Germinal center (tissue), 1 donor: ENCODE results near the gene PSME1.
A peak's percentile ranks its signal among the peaks of the same experiment; 100 is the strongest.

Experiments
- DNase-seq: peaks from one replicate; pipeline ENCODE4 v3.0.0; 2012; ENCODE audit warnings: mixed read lengths, low spot score

PSME1 gene

GRCh38 chr14:24130380-24130716, 5.6 kb upstream of the PSME1 start, which contains the start of gene FITM1:
FITM1 (plus strand) TSS chr14:24130659; CDS start chr14:24131564, 905 bp downstream.
- DNase-seq, result no peak

- DNase-seq, result no peak
Measured at GRCh38 chr14:24130717-24131548, 5.1 kb upstream of the PSME1 start.

- no peak for DNase-seq
Measured at GRCh38 chr14:24131549-24131966, 4.4 kb upstream of the PSME1 start.

DNA sequence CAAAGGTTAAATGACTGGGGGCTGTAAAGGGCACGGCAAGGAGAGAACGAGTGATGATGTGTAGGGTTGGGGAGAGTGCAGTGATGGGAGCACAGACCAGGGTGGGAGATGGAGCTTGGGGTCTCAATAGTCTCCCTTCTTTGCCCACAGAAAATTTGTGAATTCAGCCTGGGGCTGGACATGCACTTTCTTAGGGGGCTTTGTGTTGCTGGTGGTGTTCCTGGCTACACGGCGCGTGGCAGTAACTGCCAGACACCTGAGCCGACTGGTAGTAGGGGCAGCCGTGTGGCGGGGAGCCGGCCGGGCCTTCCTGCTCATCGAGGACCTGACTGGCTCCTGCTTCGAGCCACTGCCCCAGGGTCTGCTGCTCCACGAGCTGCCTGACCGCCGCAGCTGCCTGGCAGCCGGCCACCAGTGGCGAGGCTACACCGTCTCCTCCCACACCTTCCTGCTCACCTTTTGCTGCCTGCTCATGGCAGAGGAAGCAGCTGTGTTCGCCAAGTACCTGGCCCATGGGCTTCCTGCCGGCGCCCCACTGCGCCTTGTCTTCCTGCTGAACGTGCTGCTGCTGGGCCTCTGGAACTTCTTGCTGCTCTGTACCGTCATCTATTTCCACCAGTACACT, 3.8 kb upstream of the PSME1 start:
- no peak for DNase-seq

GRCh38 chr14:24132976-24133375, 3.0 kb upstream of the PSME1 start:
- no peak for DNase-seq

DNA sequence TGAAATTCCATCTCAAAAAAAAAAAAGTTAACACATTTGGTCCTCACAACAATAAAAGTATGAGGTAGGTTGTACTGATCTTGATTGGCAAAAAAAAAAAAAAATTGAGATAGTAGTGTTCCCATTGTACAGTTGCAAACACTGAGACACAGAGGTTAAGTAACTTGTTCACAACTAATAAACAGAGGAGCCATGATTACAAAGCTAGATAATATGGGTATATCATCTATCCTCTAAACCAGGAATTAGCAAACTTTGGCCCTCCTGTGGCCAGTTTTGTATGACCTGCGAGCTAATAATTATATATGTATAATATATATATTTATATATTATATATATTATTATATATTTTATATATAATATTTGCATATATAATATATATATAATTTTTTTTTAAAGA, 2.3 kb upstream of the PSME1 start:
- no peak for DNase-seq

DNA sequence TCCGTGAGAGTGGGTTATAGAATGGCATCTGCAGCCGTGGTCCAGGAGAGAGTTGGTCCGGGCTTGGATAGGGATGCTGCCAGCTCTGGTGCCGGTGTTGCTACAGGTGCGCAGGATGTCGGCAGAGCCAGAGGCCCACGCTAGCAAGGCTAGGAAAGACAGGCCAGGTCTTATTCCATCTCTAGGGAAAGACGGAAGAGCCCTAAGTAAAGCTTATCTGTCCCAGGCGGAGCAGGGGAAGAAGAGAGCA, 485 bp upstream of the PSME1 start:
- no peak for DNase-seq

DNA sequence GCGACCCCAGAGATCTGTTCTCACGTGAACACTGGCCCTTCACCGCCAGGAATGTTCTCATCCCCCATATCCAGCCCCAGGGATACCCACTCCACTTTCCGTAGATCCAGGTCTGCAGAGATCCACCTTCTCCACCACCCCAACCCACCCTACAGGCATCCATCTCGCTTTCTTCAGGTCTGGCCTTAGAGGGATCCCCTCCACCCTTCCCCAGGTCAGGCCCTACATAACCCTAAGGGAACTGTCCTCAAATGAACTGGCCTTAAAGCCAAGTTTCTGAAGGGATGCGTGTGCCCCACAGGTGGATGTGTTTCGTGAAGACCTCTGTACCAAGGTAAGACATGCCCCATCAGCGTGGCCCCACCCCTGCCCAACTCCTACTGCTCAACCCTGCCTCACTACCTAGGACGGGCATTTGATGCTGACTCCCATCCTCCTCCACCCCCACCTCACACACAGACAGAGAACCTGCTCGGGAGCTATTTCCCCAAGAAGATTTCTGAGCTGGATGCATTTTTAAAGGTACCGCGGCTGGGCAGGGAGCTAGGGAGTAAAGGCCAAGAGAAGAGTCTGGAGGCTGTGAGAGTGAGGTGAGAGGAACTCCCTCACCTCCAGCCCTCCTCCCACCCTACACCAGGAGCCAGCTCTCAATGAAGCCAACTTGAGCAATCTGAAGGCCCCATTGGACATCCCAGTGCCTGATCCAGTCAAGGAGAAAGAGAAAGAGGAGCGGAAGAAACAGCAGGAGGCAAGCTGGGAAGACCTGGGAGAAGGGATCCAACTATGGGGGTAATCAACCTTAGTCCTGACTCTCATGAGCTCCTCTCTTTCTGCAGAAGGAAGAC, 912 bp downstream of the PSME1 start:
- DNase-seq, result no peak

DNA sequence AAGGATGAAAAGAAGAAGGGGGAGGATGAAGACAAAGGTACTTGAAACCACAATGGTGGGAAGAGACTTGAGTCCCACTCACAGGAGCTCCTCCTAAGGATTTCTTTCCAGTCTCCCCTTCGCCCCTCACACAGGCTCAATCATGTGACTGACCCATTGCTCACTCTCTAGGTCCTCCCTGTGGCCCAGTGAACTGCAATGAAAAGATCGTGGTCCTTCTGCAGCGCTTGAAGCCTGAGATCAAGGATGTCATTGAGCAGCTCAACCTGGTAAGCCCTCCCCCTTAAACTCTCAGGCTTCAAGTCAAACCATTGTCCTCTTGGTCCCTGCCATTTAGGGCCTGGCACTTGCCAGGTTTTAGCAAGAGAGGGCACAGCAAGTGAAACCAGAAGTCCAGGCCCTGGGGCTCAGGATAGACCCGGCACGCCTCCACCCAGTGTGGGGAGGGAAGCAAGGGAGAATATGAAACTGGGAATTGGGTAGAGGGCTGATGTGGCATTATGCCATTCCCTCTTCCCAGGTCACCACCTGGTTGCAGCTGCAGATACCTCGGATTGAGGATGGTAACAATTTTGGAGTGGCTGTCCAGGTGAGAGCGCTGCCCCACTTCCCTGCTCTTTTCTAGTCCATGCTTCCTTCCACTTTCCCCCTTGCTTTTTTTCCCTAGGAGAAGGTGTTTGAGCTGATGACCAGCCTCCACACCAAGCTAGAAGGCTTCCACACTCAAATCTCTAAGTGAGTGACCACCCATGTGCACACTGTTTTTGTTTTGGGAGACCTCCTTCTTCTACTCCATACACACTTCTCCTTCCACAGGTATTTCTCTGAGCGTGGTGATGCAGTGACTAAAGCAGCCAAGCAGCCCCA, 1.8 kb downstream of the PSME1 start:
- DNase-seq, result no peak

GRCh38 chr14:24138396-24139271, 2.6 kb downstream of the PSME1 start:
- DNase-seq, result no peak

DNA sequence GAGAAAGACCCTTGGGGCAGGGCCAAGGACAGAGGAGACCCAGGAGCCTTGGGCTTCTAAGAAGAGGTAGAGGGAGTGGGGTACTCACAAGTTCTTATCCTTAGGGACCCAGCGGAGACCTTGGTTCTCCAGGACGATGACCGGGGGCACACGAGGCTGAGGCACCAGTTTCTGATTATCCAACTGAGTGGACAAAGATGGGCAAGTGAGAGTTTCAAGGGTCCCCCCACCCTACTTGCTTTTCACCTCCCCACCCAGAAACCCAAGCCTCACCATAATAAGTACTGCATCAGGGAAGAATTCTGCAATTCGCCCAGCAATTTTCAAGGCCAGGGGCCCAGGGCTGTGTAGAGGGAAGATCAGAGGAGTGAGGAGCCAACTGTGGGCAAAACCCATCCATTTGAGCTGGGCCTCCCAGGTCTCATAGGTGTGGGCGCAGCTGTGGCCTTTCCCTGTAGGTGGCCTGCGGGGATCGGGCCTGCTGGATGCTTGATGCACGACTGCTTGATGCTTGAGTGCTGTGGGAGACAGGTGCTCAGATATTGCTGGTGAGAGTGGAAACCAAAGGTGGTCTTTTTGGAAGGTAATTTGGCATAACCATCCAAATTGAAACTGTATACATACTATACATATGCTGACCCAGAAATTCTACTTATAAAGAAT, 3.4 kb downstream of the PSME1 start:
- no peak for DNase-seq

- DNase-seq, result peak; percentile 98
Measured at GRCh38 chr14:24141097-24141880, 5.3 kb downstream of the PSME1 start, which contains the start of gene EMC9. EMC9 (minus strand) TSS chr14:24141591; CDS start chr14:24141304, 287 bp downstream.

DNA sequence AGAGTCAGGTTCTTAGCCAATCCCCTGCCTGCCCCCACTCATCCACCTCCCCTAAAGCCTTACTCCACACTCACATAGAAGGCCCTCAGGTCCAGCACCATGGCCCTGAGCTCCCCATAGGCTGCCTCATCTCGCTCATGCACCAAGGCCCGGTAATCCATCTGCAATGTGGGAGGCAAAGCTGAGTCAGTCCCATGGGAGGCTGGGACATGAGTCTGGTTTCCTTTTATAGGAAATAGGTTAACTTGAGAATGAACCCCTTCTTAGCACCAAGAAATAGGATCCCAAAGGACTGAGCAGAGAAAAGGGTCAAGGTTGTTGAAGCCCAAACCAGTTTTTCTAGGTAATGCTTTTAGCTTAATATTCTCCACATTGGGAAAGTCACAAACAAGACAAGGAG, 7.5 kb downstream of the PSME1 start:
- DNase-seq, result no peak

- no peak for DNase-seq
Measured at GRCh38 chr14:24144451-24144850, 8.5 kb downstream of the PSME1 start.

DNA sequence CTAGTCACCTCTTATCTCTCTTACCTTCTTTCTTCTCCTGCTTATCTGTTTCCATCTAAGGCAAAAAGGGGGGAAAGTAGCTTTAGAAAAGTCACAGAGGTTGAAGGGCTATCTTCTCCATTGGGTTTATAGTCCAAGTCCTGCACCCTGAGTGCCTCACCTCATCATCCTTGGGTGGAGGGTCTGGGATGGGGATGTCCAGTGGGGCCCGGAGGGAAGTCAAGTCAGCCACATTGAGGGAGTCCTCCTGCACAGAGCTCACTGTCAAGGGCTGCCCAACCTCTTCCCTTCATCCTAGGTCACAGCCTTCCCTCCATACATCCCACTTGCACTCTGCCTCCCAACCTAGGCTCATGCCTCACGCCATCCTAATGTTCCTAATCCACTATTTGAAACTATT, 9.2 kb downstream of the PSME1 start:
- DNase-seq, result no peak

GRCh38 chr14:24145690-24146452, 9.9 kb downstream of the PSME1 start:
- no peak for DNase-seq

DNA sequence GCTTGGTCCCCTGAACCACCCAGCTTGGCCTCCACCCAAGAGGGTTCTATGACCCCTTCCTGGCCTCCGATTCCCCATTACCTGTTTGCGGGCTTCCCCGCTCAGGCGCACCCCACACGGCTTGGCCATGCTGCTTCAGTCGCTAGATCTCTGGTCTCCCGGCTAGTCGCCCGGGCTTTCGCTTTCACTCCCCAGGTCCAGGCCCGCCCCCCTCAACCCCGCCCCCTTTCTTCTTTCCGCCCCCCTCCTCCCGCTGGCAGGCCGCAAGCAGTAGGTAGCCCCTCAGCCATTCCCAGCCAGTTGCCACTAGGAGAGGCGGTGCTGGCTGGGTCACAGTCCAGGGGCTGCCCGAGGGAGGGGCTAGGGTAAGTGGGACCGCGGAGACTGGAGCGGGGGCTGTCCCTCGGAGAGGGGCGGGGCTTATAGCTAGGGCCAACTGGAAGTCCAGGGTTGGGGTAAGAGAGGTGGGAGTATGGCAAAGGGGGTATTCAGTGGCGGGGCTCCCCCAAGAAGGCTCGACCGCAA, 10.5 kb downstream of the PSME1 start, which contains the start of gene PSME2:
Gene PSME2 (minus strand): TSS at position 158 of the 525 bp plus-strand sequence. CDS start 29 bp downstream, at position 129.
- DNase-seq, result peak; percentile 92

DNA sequence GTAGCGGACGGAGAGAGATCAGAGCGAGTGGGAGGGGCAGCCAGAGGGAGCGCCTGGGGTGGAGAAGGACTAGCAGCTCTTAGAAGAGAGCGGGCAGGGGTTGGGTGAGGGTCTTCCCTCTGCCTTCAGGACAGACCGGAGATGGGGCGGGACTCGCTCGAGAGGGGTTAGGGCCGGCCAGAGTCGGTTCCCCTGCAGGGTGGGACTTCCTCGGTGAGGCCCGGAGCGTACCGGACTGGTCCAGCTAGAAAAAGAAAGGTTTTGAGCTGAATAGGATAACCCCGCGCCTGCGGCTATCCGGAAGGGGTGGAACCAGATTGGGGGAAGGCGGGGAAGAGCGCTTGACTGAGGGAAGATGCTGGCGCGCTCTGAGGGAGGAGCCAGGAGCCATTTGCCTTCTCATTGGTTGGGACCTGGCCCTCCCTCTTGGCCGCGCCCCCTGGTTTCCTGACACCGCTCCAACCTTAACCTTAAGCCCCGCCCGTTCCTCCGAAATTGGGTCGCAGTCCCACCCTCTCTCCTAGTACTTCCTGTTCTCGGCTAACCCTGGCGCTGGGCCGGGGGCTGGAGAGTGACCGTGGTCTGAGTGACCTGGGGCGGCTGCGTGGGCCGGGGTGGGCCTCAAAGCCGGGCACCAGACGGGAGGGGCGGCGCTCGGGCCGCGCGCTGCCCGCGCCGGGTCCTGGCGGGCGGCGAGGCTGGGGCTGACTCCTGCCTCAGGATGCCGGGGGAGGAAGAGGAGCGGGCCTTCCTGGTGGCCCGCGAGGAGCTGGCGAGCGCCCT, 11.2 kb downstream of the PSME1 start, which contains the start of gene RNF31:
Gene RNF31 (plus strand): TSS at position 521 of the 783 bp plus-strand sequence. CDS start 201 bp downstream, at position 722.
- peak; percentile 97 for DNase-seq
